GM23338 (cell line): Measurements from ENCODE around the gene CCDC181. TPM values are rescaled to one million over a fixed set of nuclear protein-coding genes. Genes with fewer than 3 reads are reported as not detected.

Source experiments
- ATAC-seq: fragments of 200-7000 bp; cut with Tn5 transposase; 3 replicates; pipeline ENCODE4 v1.9.1; 2020
- DNase-seq: peaks from one replicate; pipeline ENCODE4 v3.0.0-alpha.2; 2015; ENCODE audit warnings: low spot score
- H2AFZ ChIP-seq: fragments of 200-600 bp; sonication (generic); 2 replicates; pipeline ENCODE4 v1.8.0; 2016; ENCODE audit warnings: antibody characterized with exemption, mild to moderate bottlenecking, moderate library complexity
- H3F3A ChIP-seq: fragments of 200-600 bp; sonication (generic); replicated peaks from 2 replicates; pipeline ENCODE4 v1.8.0; 2017; ENCODE audit warnings: antibody characterized with exemption, mixed run types, low read depth
- H3K27ac ChIP-seq: fragments of 200-600 bp; sonication (generic); 2 replicates; pipeline ENCODE4 v1.6.1; 2016; ENCODE audit warnings: low read depth
- H3K27me3 ChIP-seq: fragments of 200-600 bp; sonication (generic); 2 replicates; pipeline ENCODE4 v1.8.0; 2016; ENCODE audit warnings: mild to moderate bottlenecking, mixed run types, moderate library complexity; ENCODE audit not compliant: insufficient read depth
- H3K36me3 ChIP-seq: fragments of 200-600 bp; sonication (generic); 2 replicates; pipeline ENCODE4 v1.8.0; 2016; ENCODE audit warnings: mild to moderate bottlenecking; ENCODE audit not compliant: insufficient read depth
- H3K4me1 ChIP-seq: fragments of 200-600 bp; sonication (generic); 2 replicates; pipeline ENCODE4 v1.8.0; 2016; ENCODE audit warnings: mild to moderate bottlenecking, moderate library complexity; ENCODE audit not compliant: insufficient read depth
- H3K4me2 ChIP-seq: fragments of 200-600 bp; sonication (generic); 2 replicates; pipeline ENCODE4 v1.7.1; 2017; ENCODE audit warnings: mixed run types
- H3K4me3 ChIP-seq: fragments of 200-600 bp; sonication (generic); 2 replicates; pipeline ENCODE4 v1.6.1; 2016; ENCODE audit warnings: mixed run types
- H3K79me2 ChIP-seq: fragments of 200-600 bp; sonication (generic); replicated peaks from 2 replicates; pipeline ENCODE4 v1.8.0; 2017; ENCODE audit warnings: mild to moderate bottlenecking; ENCODE audit not compliant: insufficient read depth
- H3K9me2 ChIP-seq: fragments of 200-600 bp; sonication (generic); 2 replicates; pipeline ENCODE4 v1.8.0; 2017; ENCODE audit not compliant: insufficient read depth
- H4K20me1 ChIP-seq: fragments of 200-600 bp; sonication (generic); replicated peaks from 2 replicates; pipeline ENCODE4 v1.8.0; 2017; ENCODE audit warnings: mild to moderate bottlenecking; ENCODE audit not compliant: insufficient read depth
- H3K27ac Mint-ChIP-seq: 2 replicates; pipeline ENCODE4 v1.8.0; 2020; ENCODE audit warnings: inconsistent platforms, mild to moderate bottlenecking, moderate library complexity, mixed read lengths
- H3K27me3 Mint-ChIP-seq: 3 replicates; pipeline ENCODE4 v1.8.0; 2022; ENCODE audit warnings: low read depth, mild to moderate bottlenecking, moderate library complexity, mixed read lengths, inconsistent platforms; ENCODE audit not compliant: insufficient read depth, poor library complexity
- H3K36me3 Mint-ChIP-seq: 3 replicates; pipeline ENCODE4 v1.8.0; 2021; ENCODE audit warnings: low read depth, mild to moderate bottlenecking, inconsistent platforms, moderate library complexity, mixed read lengths
- H3K4me1 Mint-ChIP-seq: 3 replicates; pipeline ENCODE4 v1.8.0; 2020; ENCODE audit warnings: mild to moderate bottlenecking, inconsistent platforms, mixed read lengths
- H3K4me3 Mint-ChIP-seq: 3 replicates; pipeline ENCODE4 v1.8.0; 2021; ENCODE audit warnings: moderate library complexity, mild to moderate bottlenecking, inconsistent platforms, mixed read lengths
- H3K9me3 Mint-ChIP-seq: 3 replicates; pipeline ENCODE4 v1.8.0; 2020; ENCODE audit warnings: moderate library complexity, mild to moderate bottlenecking, inconsistent platforms, mixed read lengths
- CTCF ChIP-seq, 2 experiments: fragments of 200-600 bp in 1 of 2; sonication (generic) in 1 of 2; conservative IDR thresholded peaks; 2 replicates each; pipeline versions ENCODE4 v1.5.1 to v1.6.1; 2016 to 2017; ENCODE audit warnings: antibody characterized with exemption in 2 of 2, low read depth in 2 of 2, mild to moderate bottlenecking in 2 of 2, moderate library complexity in 1 of 2
- ETS1 ChIP-seq: IDR thresholded peaks from 2 replicates; pipeline ENCODE4 v1.6.1; 2016; ENCODE audit warnings: antibody characterized with exemption
- EZH2phosphoT487 ChIP-seq: fragments of 200-600 bp; sonication (generic); IDR thresholded peaks from one replicate; pipeline ENCODE4 v1.8.1; 2018; ENCODE audit warnings: antibody characterized with exemption; ENCODE audit not compliant: unreplicated experiment
- POLR2AphosphoS5 ChIP-seq: IDR thresholded peaks from 2 replicates; pipeline ENCODE4 v1.6.1; 2016; ENCODE audit warnings: antibody characterized with exemption, low read depth
- STAT1 ChIP-seq: IDR thresholded peaks from one replicate; pipeline ENCODE4 v1.6.1; 2016; ENCODE audit warnings: antibody characterized with exemption; ENCODE audit not compliant: unreplicated experiment
- ZNF331 ChIP-seq: fragments of 250-450 bp; sonication (Bioruptor Pico); IDR thresholded peaks from 2 replicates; pipeline ENCODE4 v1.5.0; 2020; ENCODE audit warnings: low read depth, mild to moderate bottlenecking, moderate library complexity
- polyA plus RNA-seq: library from polyadenylated mRNA; unstranded; fragments of >200 nt; fragmentation: Nextera tagmentation; extraction: Ambion mirVana; gene quantifications from 2 replicates; pipeline ENCODE4 v1.2.1, GENCODE V29; 2016
- total RNA-seq: library from RNA; depleted of rRNA; stranded (reverse); fragments of >200 nt; shearing (Covaris generic); gene quantifications from 2 replicates; pipeline ENCODE4 v1.2.3, GENCODE V29; 2014
- TF ChIP-seq, protein P1 (sequence below): fragments of 250-450 bp; sonication (Bioruptor Pico); IDR thresholded peaks from 2 replicates; pipeline ENCODE4 v1.5.0; 2020; ENCODE audit warnings: mild to moderate bottlenecking, moderate library complexity

The CCDC181 gene
- total and polyA plus RNA-seq, 2 experiments from 2014 or later, result 3.4 to 9.0 TPM

- TF ChIP-seq, protein P1, sequence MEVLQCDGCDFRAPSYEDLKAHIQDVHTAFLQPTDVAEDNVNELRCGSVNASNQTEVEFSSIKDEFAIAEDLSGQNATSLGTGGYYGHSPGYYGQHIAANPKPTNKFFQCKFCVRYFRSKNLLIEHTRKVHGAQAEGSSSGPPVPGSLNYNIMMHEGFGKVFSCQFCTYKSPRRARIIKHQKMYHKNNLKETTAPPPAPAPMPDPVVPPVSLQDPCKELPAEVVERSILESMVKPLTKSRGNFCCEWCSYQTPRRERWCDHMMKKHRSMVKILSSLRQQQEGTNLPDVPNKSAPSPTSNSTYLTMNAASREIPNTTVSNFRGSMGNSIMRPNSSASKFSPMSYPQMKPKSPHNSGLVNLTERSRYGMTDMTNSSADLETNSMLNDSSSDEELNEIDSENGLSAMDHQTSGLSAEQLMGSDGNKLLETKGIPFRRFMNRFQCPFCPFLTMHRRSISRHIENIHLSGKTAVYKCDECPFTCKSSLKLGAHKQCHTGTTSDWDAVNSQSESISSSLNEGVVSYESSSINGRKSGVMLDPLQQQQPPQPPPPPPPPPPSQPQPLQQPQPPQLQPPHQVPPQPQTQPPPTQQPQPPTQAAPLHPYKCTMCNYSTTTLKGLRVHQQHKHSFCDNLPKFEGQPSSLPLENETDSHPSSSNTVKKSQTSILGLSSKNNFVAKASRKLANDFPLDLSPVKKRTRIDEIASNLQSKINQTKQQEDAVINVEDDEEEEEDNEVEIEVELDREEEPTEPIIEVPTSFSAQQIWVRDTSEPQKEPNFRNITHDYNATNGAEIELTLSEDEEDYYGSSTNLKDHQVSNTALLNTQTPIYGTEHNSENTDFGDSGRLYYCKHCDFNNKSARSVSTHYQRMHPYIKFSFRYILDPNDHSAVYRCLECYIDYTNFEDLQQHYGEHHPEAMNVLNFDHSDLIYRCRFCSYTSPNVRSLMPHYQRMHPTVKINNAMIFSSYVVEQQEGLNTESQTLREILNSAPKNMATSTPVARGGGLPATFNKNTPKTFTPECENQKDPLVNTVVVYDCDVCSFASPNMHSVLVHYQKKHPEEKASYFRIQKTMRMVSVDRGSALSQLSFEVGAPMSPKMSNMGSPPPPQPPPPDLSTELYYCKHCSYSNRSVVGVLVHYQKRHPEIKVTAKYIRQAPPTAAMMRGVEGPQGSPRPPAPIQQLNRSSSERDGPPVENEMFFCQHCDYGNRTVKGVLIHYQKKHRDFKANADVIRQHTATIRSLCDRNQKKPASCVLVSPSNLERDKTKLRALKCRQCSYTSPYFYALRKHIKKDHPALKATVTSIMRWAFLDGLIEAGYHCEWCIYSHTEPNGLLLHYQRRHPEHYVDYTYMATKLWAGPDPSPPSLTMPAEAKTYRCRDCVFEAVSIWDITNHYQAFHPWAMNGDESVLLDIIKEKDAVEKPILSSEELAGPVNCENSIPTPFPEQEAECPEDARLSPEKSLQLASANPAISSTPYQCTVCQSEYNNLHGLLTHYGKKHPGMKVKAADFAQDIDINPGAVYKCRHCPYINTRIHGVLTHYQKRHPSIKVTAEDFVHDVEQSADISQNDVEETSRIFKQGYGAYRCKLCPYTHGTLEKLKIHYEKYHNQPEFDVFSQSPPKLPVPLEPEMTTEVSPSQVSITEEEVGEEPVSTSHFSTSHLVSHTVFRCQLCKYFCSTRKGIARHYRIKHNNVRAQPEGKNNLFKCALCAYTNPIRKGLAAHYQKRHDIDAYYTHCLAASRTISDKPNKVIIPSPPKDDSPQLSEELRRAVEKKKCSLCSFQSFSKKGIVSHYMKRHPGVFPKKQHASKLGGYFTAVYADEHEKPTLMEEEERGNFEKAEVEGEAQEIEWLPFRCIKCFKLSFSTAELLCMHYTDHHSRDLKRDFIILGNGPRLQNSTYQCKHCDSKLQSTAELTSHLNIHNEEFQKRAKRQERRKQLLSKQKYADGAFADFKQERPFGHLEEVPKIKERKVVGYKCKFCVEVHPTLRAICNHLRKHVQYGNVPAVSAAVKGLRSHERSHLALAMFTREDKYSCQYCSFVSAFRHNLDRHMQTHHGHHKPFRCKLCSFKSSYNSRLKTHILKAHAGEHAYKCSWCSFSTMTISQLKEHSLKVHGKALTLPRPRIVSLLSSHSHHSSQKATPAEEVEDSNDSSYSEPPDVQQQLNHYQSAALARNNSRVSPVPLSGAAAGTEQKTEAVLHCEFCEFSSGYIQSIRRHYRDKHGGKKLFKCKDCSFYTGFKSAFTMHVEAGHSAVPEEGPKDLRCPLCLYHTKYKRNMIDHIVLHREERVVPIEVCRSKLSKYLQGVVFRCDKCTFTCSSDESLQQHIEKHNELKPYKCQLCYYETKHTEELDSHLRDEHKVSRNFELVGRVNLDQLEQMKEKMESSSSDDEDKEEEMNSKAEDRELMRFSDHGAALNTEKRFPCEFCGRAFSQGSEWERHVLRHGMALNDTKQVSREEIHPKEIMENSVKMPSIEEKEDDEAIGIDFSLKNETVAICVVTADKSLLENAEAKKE (CRISPR knock-in tag), result no peak
- TF ChIP-seq EZH2phosphoT487 (no peak), POLR2AphosphoS5 (no peak)
These were observed 64.1 kb downstream of the CCDC181 start (continued) for GRCh38 chr1:169363046-169363730.

GRCh38 chr1:169361281-169361680 lies 66.0 kb downstream of the CCDC181 start:
- peaks cover 22% of the 10 kb centered on the region for H3K79me2 ChIP-seq
- no peak overlapping the region for H3K4me3 ChIP-seq
- H3K4me2 ChIP-seq, result no peak overlapping the region
- peaks cover 1% of the 10 kb centered on the region; the same call in 1 of the 2 replicates for H3K4me1 ChIP-seq
- no peak for ATAC-seq
- DNase-seq, result no peak
- H3K4me3 Mint-ChIP-seq, result no peak overlapping the region
- no peaks in the 10 kb centered on the region for H3K27me3 ChIP-seq
- H3K27ac ChIP-seq, result no peak overlapping the region
- H3K27me3 Mint-ChIP-seq, result peaks cover 2% of the 10 kb centered on the region
- no peaks in the 10 kb centered on the region for H3F3A ChIP-seq
- no peak overlapping the region for H3K27ac Mint-ChIP-seq
- no peaks in the 10 kb centered on the region for H3K4me1 Mint-ChIP-seq
- peaks cover 6% of the 10 kb centered on the region; the same call in 2 of the 3 replicates for H3K36me3 Mint-ChIP-seq
- no peak overlapping the region for H2AFZ ChIP-seq
- peaks cover 4% of the 10 kb centered on the region; the same call in 1 of the 2 replicates for H3K36me3 ChIP-seq
- H3K9me2 ChIP-seq, result no peaks in the 10 kb centered on the region
- no peaks in the 10 kb centered on the region; the same call in 2 of the 3 replicates for H3K9me3 Mint-ChIP-seq
- H4K20me1 ChIP-seq, result no peaks in the 10 kb centered on the region
- TF ChIP-seq ZNF331 (CRISPR knock-in tag), result no peak
- no peak for TF ChIP-seq CTCF (conservative IDR thresholded peaks at IDR 0.05; ENCODE audit: low read depth in 2 of 2)
- TF ChIP-seq EZH2phosphoT487, result no peak
- TF ChIP-seq STAT1, result no peak
- no peak for TF ChIP-seq ETS1
